ENCODE results near the gene BSDC1. TPM values are rescaled to one million over a fixed set of nuclear protein-coding genes. Genes with fewer than 3 reads are reported as not detected.

BSDC1 gene
- polyA plus RNA-seq, 6 donors from 2014 or later, result 22.8 to 66.7 (median 44.0) TPM

DNA sequence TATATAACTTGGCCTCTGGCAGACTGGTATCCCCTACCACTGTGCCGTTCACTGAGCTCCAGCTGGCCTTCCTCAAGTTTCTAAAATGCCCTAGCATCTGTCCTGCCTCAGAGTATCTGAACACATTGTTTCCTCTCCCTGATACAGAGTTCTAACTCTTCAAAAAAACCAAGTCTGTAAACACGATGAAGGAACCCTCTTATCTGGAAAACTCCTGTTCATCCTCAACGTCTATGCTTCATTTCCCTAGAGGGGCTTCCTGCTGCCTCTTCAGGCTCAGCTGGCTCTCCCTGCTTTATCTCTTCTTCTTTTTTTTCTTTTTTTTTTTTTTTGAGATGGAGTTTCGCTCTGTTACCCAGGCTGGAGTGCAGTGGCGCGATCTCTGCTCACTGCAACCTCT lies 5.6 kb downstream of the BSDC1 start:
- Mint-ChIP-seq H3K4me1 (peaks cover 0 to 17% (median 8%) of the 10 kb centered on the region in 3 donors), H3K27ac (no peak overlapping the region), H3K9me3 (no peaks in the 10 kb centered on the region), H3K4me3 (no peak overlapping the region), H3K36me3 (peaks cover 0 to 9% of the 10 kb centered on the region in 2 donors), H3K27me3 (no peaks in the 10 kb centered on the region)
- ATAC-seq (ENCODE audit: low read depth in 2 of 2), result no peak
- DNase-seq, result no peak

DNA sequence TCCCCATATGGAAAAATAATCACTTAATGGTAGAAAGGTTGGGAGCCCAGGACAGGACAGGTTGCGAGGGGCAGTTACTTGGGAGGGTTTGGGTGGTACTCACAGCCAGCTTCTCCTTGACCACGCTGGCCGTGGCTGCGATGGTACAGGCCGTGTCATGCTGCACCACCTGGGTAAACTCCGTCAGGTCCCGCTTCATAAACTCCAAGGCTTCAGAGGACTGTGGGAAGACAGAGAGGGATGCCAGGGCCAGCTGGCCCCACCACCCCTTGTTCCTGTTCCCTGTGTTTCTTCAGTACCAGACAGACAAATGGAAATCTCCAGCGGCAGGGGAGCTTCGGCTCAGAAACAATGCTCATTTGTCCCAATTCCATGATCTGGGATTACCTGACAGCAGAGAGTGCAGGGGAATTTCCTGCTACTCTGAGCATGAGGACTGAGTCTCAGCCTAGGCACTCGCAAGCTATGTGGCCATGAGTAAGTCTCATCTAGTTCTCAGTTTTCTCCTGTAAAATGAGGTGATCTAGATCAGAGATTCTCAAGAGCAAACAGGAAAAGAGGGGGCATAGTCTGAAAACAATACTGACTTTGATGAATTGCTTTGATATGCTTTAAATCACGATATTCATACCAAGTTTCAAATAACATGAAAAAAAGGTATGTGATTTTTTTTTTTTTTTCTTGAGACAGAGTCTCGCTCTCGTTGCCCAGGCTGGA lies 7.4 kb downstream of the BSDC1 start:
- H3K9me3 Mint-ChIP-seq, result no peaks in the 10 kb centered on the region
- ATAC-seq (ENCODE audit: low read depth in 2 of 2), result no peak
- H3K4me1 Mint-ChIP-seq, result peaks cover 0 to 6% (median 0%) of the 10 kb centered on the region in 3 donors
- H3K4me3 Mint-ChIP-seq, result no peak overlapping the region
- no peak for DNase-seq
- H3K36me3 Mint-ChIP-seq, result peaks cover 0 to 15% of the 10 kb centered on the region in 2 donors
- no peak overlapping the region for H3K27ac Mint-ChIP-seq
- no peaks in the 10 kb centered on the region for H3K27me3 Mint-ChIP-seq

DNA sequence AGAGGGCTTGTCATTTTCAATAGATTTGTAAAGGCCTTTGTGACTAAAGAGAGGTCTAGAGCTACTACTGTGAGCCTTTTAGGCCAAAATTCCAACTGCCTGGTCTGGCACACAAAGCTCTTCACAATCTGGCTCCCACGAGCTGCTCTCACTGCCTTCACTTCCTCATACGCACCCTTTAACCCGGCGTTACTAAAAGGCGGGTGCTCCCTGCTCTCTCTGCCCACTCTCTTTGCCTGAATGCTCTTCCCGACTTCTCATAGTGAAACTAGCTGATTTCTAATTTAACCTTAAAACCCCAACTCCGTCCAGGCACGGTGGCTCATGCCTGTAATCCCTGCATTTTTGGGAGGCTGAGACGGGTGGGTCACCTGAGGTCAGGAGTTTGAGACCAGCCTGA lies 14.2 kb downstream of the BSDC1 start:
- H3K4me1 Mint-ChIP-seq, result peaks cover 0 to 9% (median 1%) of the 10 kb centered on the region in 3 donors
- no peak for DNase-seq
- H3K36me3 Mint-ChIP-seq, result peaks cover 20 to 36% of the 10 kb centered on the region in 2 donors
- peak overlapping the region in 1 of 6 donors; percentile 33 for H3K27ac Mint-ChIP-seq
- no peaks in the 10 kb centered on the region for H3K27me3 Mint-ChIP-seq
- no peaks in the 10 kb centered on the region for H3K9me3 Mint-ChIP-seq
- ATAC-seq (ENCODE audit: low read depth in 2 of 2), result no peak
- H3K4me3 Mint-ChIP-seq, result no peak overlapping the region

DNA sequence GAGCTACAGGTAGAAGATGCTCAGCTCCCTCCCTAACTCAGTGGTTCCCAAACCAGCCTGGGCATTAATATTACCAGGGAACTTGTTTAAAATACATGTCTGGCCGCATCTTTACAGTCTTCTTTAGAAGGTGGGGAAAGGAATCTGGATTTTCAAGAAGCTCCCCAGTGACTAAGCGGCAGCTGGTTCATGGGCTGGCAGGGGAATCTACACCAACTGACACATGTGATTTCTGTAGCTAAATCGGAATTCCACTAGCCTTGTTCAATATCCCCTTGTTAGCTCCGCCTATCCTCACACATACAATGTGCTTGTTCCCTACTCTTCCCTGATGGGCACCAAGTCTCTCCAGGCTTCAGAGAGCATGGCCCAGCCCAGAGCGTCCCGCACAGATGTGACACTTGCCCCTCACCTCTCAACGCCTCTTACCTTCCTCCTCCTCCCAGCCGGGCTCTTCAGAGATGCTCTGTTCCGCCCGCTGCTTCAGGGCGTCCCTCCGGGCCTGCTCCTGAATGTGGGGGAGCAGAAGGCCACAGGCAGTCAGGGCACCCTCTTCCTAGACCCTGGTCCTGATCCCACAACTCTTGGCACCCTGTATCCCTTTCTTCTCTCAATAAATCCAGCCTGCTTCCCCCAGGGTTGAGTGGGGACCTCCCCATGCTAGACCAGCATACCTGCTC lies 16.6 kb downstream of the BSDC1 start:
- DNase-seq, result no peak
- no peaks in the 10 kb centered on the region for H3K9me3 Mint-ChIP-seq
- H3K36me3 Mint-ChIP-seq, result peaks cover 9 to 36% of the 10 kb centered on the region in 2 donors
- H3K4me3 Mint-ChIP-seq, result no peak overlapping the region
- H3K27me3 Mint-ChIP-seq, result no peaks in the 10 kb centered on the region
- H3K4me1 Mint-ChIP-seq, result peaks cover 1 to 17% (median 10%) of the 10 kb centered on the region in 3 donors
- peak overlapping the region in 3 of 6 donors; percentile 21 to 91 (median 44) for H3K27ac Mint-ChIP-seq
- ATAC-seq (ENCODE audit: low read depth in 2 of 2), result no peak

DNA sequence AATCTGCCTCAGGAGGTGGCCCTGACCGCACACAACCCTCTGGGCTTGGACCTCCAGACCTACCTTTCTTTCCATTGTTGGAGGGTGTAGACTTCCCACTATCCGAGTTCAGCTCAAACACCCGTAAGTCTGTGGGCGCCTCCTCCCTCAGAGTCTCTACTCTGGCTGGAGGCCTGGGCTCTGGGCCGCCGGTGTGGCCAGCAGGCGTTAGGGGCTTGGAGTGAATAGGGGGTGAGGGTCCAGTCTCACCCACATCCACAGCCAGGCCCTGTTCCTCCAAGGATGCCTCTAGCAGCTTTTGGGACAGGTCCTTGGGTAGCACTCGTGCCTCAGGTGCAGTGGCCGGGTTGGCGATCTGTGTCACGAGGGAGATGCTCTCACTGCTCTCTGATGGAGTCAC lies 18.0 kb downstream of the BSDC1 start:
- Mint-ChIP-seq H3K4me1 (peaks cover 14 to 29% (median 20%) of the 10 kb centered on the region in 3 donors), H3K36me3 (peaks cover 9 to 43% of the 10 kb centered on the region in 2 donors), H3K9me3 (no peaks in the 10 kb centered on the region), H3K27ac (peak overlapping the region in 2 of 6 donors; percentile 34 to 42), H3K27me3 (no peaks in the 10 kb centered on the region), H3K4me3 (peak overlapping the region in 1 of 8 donors; percentile 15)
- no peak for ATAC-seq (ENCODE audit: low read depth in 2 of 2)
- no peak for DNase-seq

DNA sequence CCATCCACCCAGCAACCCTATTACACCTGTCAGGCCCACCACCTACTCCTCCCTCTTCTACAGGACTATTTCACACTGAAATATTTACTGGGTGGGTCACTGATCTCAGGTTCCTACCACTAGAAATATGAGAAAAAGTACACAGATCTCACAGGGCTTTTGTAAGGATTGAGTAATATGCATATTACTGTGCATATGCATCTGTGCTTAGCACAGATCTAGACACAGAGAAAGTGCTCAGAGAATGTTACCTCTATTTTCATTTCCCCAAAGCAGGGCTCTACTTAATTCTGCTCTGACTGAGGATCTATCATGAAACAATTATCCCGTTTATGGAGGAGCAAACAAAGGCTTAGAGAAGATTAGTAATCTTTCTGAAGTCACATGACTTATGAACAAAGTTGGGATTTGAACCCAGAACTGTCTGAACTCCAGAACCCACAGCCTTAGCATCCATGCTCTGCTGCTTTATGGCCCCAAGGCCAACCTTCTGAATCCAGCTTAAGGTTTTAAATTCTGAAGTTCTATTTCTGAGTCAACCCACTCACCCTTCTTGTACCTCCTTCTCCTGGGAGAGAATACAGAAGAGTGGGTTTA lies 20.1 kb downstream of the BSDC1 start:
- DNase-seq (no peak), ATAC-seq (ENCODE audit: low read depth in 2 of 2) (no peak)
- Mint-ChIP-seq H3K9me3 (no peaks in the 10 kb centered on the region), H3K27ac (peak overlapping the region in 1 of 6 donors; percentile 60), H3K4me3 (no peak overlapping the region), H3K27me3 (no peaks in the 10 kb centered on the region), H3K4me1 (peaks cover 14 to 27% (median 19%) of the 10 kb centered on the region in 3 donors), H3K36me3 (peaks cover 3 to 25% of the 10 kb centered on the region in 2 donors)

DNA sequence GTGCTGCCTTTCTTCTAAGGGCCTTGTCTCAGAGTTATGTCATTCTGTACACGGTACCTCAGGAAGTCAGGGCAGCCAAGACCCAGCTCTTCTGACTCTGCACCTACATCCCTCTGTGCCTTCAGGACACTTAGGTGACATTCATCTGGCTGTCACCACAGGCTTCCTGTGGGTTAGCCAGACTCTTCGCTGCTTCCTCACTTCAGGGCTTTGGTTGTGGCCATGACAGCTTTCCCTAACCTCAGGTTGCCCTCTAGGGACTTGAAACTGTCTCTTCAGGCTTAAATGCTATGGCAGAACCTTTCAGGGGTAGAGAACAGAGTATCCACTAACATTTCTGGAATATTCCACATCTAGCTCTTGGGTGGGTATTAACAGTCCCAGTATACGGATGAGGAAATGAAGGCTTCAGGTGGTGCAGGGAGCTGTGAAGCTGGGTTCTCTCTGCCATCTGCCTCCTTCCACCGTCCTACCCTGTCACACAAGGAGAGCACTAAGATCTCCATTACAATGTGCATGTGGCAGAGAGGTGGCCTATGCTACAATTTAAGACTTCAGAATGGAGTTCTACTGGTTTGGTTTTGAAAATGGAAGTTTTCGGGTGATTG lies 22.0 kb downstream of the BSDC1 start:
- Mint-ChIP-seq H3K4me3 (no peak overlapping the region), H3K9me3 (no peaks in the 10 kb centered on the region), H3K4me1 (peaks cover 14 to 26% (median 19%) of the 10 kb centered on the region in 3 donors), H3K36me3 (peaks cover 0 to 10% of the 10 kb centered on the region in 2 donors), H3K27me3 (no peaks in the 10 kb centered on the region), H3K27ac (peak overlapping the region in 5 of 6 donors; percentile 8 to 86 (median 28))
- DNase-seq, result peak; percentile 45
- ATAC-seq (ENCODE audit: low read depth in 2 of 2), result peak; percentile 82 to 86

DNA sequence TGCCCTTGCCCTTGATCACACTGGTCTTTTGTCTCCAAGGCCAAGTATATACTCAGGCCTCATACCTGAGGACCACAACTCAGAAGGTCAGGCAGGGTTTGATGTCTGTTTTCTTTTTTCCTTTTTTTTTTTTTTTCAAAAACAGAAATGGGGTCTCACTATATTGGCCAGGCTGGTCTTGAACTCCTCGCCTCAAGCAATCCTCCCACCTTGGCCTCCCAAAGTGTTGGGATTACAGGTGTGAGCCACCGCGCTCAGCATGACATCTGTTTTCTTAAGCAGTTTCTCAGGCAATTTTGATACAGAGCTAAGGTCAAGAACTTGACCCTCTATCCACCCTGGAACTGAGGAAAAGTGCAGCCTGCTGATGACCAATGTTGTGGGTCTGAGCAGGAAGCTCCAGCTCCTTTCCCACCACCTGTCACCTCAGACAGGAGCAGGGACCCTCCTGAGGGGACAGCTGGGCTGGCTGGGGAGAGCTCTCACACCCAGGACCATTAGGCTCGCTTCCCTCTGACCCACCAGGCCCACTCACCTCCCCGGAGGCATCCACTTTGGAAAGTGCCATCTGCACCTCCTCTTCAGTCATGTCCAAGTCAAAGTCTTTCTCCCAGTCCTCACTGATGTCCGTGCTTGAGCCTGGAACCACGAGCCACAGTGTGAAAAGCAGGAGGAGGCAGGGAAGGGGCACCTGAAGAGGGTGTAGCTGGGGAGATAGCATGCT lies 26.2 kb downstream of the BSDC1 start:
- no peaks in the 10 kb centered on the region for H3K27me3 Mint-ChIP-seq
- no peak for ATAC-seq (ENCODE audit: low read depth in 2 of 2)
- H3K27ac Mint-ChIP-seq, result no peak overlapping the region
- H3K4me3 Mint-ChIP-seq, result no peak overlapping the region
- peaks cover 20 to 31% (median 28%) of the 10 kb centered on the region in 3 donors for H3K4me1 Mint-ChIP-seq
- H3K9me3 Mint-ChIP-seq, result no peaks in the 10 kb centered on the region
- no peak for DNase-seq
- H3K36me3 Mint-ChIP-seq, result peaks cover 0 to 7% of the 10 kb centered on the region in 2 donors

DNA sequence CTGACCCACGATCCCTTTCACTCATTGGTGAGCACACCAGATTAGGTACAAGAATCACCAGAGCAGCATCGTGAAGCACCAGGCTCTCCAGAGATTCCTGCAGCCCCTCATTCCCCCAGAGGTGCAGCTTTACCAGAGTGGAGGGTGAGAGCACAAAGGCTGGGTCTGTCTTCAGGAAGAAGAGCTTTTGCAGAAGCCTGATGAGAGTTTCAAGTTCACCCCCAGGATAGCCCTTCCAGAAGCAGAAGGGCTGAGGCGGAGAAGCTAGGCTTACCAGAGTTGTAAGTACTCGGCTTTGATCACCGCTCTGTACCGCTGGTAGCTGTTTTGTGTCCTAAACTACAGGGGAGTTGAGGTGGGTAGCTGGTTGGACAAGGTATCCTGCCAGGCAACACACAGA lies 28.8 kb downstream of the BSDC1 start:
- H3K27ac Mint-ChIP-seq, result peak overlapping the region in 2 of 6 donors; percentile 23 to 70
- peaks cover 0 to 5% (median 0%) of the 10 kb centered on the region in 3 donors for H3K27me3 Mint-ChIP-seq
- H3K36me3 Mint-ChIP-seq, result no peaks in the 10 kb centered on the region
- peaks cover 0 to 1% (median 0%) of the 10 kb centered on the region in 7 donors for H3K9me3 Mint-ChIP-seq
- DNase-seq (no peak), ATAC-seq (ENCODE audit: low read depth in 2 of 2) (no peak)
- peaks cover 22 to 30% (median 22%) of the 10 kb centered on the region in 3 donors for H3K4me1 Mint-ChIP-seq
- no peak overlapping the region for H3K4me3 Mint-ChIP-seq

DNA sequence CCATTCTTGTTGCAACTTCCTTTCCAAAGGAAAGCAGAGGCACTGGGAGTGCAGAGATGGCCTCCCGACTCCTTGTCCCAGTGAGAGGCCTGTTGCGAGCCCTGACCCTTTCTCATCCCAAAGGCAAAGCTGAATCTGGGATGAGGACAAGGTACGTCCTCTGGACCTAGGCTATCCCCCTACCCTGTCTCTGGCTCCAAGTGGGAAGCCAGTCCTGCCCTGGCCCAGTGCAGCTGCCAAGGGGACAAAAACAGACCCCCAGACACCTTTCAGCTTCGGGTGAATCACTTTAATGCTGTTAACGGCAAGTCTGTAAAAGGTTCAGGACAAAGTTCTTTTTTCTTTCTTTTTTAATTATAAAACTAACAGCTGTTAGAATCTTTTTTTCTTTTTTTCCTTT lies 29.4 kb downstream of the BSDC1 start:
- peaks cover 0 to 1% (median 0%) of the 10 kb centered on the region in 7 donors for H3K9me3 Mint-ChIP-seq
- H3K27ac Mint-ChIP-seq, result peak overlapping the region in 1 of 6 donors; percentile 70
- H3K36me3 Mint-ChIP-seq, result no peaks in the 10 kb centered on the region

DNA sequence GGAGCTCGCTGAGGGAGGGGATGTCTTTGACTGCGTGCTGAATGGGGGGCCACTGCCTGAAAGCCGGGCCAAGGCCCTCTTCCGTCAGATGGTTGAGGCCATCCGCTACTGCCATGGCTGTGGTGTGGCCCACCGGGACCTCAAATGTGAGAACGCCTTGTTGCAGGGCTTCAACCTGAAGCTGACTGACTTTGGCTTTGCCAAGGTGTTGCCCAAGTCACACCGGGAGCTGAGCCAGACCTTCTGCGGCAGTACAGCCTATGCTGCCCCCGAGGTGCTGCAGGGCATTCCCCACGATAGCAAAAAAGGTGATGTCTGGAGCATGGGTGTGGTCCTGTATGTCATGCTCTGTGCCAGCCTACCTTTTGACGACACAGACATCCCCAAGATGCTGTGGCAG lies 30.5 kb downstream of the BSDC1 start:
- ATAC-seq (ENCODE audit: low read depth in 2 of 2) (no peak), DNase-seq (no peak)
- Mint-ChIP-seq H3K4me3 (peak overlapping the region in 3 of 8 donors; percentile 15 to 50 (median 33)), H3K27me3 (peaks cover 0 to 5% (median 0%) of the 10 kb centered on the region in 3 donors), H3K36me3 (no peaks in the 10 kb centered on the region), H3K4me1 (peaks cover 28 to 42% (median 35%) of the 10 kb centered on the region in 3 donors), H3K9me3 (peaks cover 0 to 1% (median 0%) of the 10 kb centered on the region in 7 donors), H3K27ac (peak overlapping the region in 2 of 6 donors; percentile 13 to 44)

More for the DNA sequence above, 29.4 kb downstream of the BSDC1 start:
- DNase-seq, result no peak
- ATAC-seq (ENCODE audit: low read depth in 2 of 2), result no peak
- Mint-ChIP-seq H3K4me3 (no peak overlapping the region), H3K4me1 (peaks cover 25 to 34% (median 28%) of the 10 kb centered on the region in 3 donors), H3K27me3 (peaks cover 0 to 5% (median 0%) of the 10 kb centered on the region in 3 donors)

DNA sequence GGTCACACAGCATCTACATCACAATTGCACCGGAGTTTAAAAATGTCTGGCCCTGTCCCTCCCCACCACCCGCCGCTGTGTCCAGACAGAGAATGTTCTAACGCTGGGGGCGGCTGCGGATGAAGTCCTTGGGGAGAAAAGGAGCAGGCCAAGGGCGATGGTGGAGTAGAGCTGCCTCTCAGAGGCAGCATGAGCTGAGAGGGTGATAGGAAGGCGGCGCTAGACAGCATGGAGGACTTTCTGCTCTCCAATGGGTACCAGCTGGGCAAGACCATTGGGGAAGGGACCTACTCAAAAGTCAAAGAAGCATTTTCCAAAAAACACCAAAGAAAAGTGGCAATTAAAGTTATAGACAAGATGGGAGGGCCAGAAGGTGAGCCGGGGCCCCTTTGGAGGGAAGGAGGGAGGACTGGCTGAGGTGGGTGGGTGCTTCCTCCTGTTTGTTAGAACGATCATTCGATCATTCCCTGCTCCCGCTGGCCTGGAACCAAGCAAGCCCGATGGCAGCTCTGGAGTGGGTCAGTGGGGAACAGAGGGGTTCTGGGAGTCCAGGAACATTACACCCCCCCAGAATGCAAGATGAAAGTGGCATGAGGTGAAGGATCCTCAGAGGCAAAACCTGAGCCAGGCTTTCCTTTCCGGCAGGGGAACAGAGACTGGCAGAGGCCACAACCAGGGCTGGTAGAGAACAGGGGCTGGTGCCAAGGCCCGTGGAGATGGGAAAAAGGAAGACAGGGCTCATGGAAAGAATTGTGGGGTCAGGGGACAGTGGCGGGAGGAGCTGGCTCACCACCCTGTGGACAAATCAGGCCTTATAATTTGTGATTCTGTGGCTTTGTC lies 31.5 kb downstream of the BSDC1 start, which contains the start of the genes FAM229A and TSSK3:
TSS of gene FAM229A (minus strand) at position 12 of the 840 bp plus-strand sequence. CDS start 394 bp downstream, outside the sequence.
TSS of gene TSSK3 (plus strand) at position 66 of the 840 bp plus-strand sequence. CDS start at position 229, 163 bp downstream.
- no peak for DNase-seq
- H3K27ac Mint-ChIP-seq, result peak within 1 kb of the TSS in 4 of 6 donors; percentile 47 to 93 (median 69)
- no peaks in the 10 kb centered on the region for H3K36me3 Mint-ChIP-seq
- ATAC-seq (ENCODE audit: low read depth in 2 of 2), result no peak
- peaks cover 28 to 44% (median 35%) of the 10 kb centered on the region in 3 donors for H3K4me1 Mint-ChIP-seq
- peaks cover 0 to 5% (median 0%) of the 10 kb centered on the region in 3 donors for H3K27me3 Mint-ChIP-seq
- H3K4me3 Mint-ChIP-seq, result peak within 1 kb of the TSS; percentile 50 to 81 (median 68)
- peaks cover 0 to 1% (median 0%) of the 10 kb centered on the region in 7 donors for H3K9me3 Mint-ChIP-seq

Data from naive B cell (primary cell).